Thyroid gland (tissue), 4 donors: ENCODE data around the gene SFTPA2.

Experiments used
- POLR2A ChIP-seq, 2 donors: fragments of 450-650 bp; IDR thresholded peaks; one replicate each; pipeline ENCODE4 v1.6.1; 2017; ENCODE audit warnings: antibody characterized with exemption in 2 of 2, mild to moderate bottlenecking in 2 of 2, moderate library complexity in 1 of 2
- TF ChIP-seq, protein P1 (sequence below), 6 experiments: fragments of 200-600 bp in 3 of 6; fragments of 450-650 bp in 3 of 6; sonication (generic) in 3 of 6; IDR thresholded peaks; one replicate each; pipeline ENCODE4 v1.5.1; 2016 to 2019; ENCODE audit warnings: antibody characterized with exemption in 6 of 6, mild to moderate bottlenecking in 2 of 6, inconsistent platforms in 1 of 6, moderate library complexity in 1 of 6

DNA sequence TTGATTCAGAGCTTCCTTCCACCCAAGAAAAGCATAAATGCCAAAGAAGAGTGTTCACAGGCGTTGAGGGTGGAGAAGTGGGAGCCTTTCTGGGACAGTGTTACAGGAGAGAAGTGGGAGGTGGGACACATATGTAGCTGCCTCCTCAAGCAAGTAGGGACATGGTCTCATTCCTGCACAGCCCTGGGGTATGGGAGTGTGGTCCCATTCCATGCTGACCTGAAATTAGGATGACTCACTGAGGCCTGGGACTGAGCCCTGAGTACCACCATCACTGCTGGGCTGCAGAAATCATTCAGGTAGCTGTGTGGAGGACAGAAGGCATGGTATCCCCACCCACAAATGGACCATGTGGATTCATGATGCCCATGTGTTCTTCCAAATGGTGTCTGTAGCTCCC, 33.2 kb upstream of the SFTPA2 start:
- TF ChIP-seq POLR2A (IDR thresholded peaks at IDR 0.05), result no peak
- TF ChIP-seq, protein P1, sequence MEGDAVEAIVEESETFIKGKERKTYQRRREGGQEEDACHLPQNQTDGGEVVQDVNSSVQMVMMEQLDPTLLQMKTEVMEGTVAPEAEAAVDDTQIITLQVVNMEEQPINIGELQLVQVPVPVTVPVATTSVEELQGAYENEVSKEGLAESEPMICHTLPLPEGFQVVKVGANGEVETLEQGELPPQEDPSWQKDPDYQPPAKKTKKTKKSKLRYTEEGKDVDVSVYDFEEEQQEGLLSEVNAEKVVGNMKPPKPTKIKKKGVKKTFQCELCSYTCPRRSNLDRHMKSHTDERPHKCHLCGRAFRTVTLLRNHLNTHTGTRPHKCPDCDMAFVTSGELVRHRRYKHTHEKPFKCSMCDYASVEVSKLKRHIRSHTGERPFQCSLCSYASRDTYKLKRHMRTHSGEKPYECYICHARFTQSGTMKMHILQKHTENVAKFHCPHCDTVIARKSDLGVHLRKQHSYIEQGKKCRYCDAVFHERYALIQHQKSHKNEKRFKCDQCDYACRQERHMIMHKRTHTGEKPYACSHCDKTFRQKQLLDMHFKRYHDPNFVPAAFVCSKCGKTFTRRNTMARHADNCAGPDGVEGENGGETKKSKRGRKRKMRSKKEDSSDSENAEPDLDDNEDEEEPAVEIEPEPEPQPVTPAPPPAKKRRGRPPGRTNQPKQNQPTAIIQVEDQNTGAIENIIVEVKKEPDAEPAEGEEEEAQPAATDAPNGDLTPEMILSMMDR (IDR thresholded peaks at IDR 0.05), result no peak
